ENCODE data around the gene ONECUT3. TPM values are rescaled to one million over a fixed set of nuclear protein-coding genes. Genes with fewer than 3 reads are reported as not detected.

ONECUT3 gene
- total RNA-seq, 1 donor from 2014 or later: 0.09 TPM

DNA sequence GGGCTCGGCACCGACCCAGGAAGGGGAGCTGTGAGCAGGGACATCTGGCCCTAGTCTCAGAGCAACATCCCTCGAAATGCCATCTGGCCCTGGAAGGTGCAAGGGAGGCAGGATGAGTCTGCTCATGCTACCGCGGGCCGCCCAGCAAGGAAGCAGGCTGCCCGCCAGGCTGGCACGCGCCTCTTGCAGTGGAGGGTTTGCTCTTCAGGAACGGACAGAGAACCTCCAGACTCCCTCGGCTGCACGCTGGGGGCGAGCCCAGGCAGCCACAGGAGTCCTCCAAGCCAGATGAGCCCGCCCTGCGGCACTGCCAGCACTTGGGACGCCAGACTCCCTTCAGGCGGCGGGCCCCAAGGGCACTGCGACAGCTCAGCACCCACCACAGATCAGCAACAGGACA is 68.9 kb downstream of the ONECUT3 start:
- Mint-ChIP-seq H3K36me3 (peaks cover 9% of the 10 kb centered on the region), H3K27me3 (ENCODE audit: insufficient read depth, low read depth) (peaks cover 3% of the 10 kb centered on the region), H3K9me3 (no peaks in the 10 kb centered on the region), H3K4me1 (no peaks in the 10 kb centered on the region), H3K27ac (no peak overlapping the region), H3K4me3 (no peak overlapping the region)
- Histone ChIP-seq H2AFZ (replicated peaks) (no peak overlapping the region), H3K9ac (no peak overlapping the region), H3K79me2 (ENCODE audit: low read depth) (no peaks in the 10 kb centered on the region), H3K9me3 (ENCODE audit: low read depth) (no peaks in the 10 kb centered on the region), H3K4me3 (no peak overlapping the region), H3K27me3 (no peaks in the 10 kb centered on the region), H3K4me2 (no peak overlapping the region), H3K36me3 (no peaks in the 10 kb centered on the region), H3F3A (ENCODE audit: low read depth) (peaks cover 4% of the 10 kb centered on the region), H3K4me1 (peaks cover 10% of the 10 kb centered on the region), H3K27ac (no peak overlapping the region), H4K20me1 (ENCODE audit: low read depth) (peaks cover 24% of the 10 kb centered on the region)
- no peak for DNase-seq (ENCODE audit: low spot score)
- TF ChIP-seq CTCF (IDR thresholded peaks at IDR 0.05): no peak
- no peak for TF ChIP-seq EZH2phosphoT487 (IDR thresholded peaks at IDR 0.05)
- no peak for TF ChIP-seq EZH2 (IDR thresholded peaks at IDR 0.05)

DNA sequence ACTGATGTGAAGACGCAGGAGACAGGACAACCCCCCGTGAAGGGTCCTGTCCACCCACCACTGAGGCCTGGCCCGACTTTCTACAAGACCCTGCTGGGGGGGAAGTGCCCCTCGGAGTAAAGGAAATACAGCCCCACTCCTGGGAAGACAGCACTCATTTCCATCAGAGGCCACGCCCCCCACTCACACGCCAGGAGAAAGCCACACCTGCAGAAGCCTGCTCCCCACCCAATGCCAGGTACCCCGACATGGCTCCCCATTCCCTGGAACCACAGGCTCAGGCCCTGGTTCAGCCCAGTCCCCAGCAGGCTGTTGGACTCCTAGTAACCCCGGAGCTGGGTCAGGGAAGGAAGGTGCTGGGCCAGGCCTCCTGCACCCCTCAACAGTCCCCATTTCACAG is 69.7 kb downstream of the ONECUT3 start:
- no peak overlapping the region for H3K9ac ChIP-seq
- Mint-ChIP-seq H3K36me3 (peaks cover 9% of the 10 kb centered on the region), H3K9me3 (no peaks in the 10 kb centered on the region), H3K27ac (no peak overlapping the region), H3K4me3 (no peak overlapping the region), H3K27me3 (ENCODE audit: insufficient read depth, low read depth) (peaks cover 3% of the 10 kb centered on the region), H3K4me1 (no peaks in the 10 kb centered on the region)
- no peaks in the 10 kb centered on the region for H3K36me3 ChIP-seq
- no peak overlapping the region for H2AFZ ChIP-seq (replicated peaks)
- peaks cover 4% of the 10 kb centered on the region for H3F3A ChIP-seq (ENCODE audit: low read depth)
- H3K79me2 ChIP-seq (ENCODE audit: low read depth): no peaks in the 10 kb centered on the region
- H3K27me3 ChIP-seq: no peaks in the 10 kb centered on the region
- H4K20me1 ChIP-seq (ENCODE audit: low read depth): peaks cover 28% of the 10 kb centered on the region
- H3K4me2 ChIP-seq: no peak overlapping the region
- H3K9me3 ChIP-seq (ENCODE audit: low read depth): no peaks in the 10 kb centered on the region
- no peak overlapping the region for H3K4me3 ChIP-seq
- TF ChIP-seq EZH2 (IDR thresholded peaks at IDR 0.05): no peak
- TF ChIP-seq EZH2phosphoT487 (IDR thresholded peaks at IDR 0.05): no peak
- TF ChIP-seq CTCF (IDR thresholded peaks at IDR 0.05): no peak
- H3K4me1 ChIP-seq: peaks cover 14% of the 10 kb centered on the region
- no peak overlapping the region for H3K27ac ChIP-seq
- DNase-seq (ENCODE audit: low spot score): no peak

- peaks cover 9% of the 10 kb centered on the region for H3K36me3 Mint-ChIP-seq
- H3K9me3 Mint-ChIP-seq: no peaks in the 10 kb centered on the region
- H3K36me3 ChIP-seq: no peaks in the 10 kb centered on the region
These were observed 70.4 kb downstream of the ONECUT3 start for GRCh38 chr19:1823539-1824251.

More at GRCh38 chr19:1823539-1824251, 70.4 kb downstream of the ONECUT3 start:
- no peak overlapping the region for H3K9ac ChIP-seq
- no peaks in the 10 kb centered on the region for H3K27me3 ChIP-seq
- no peak overlapping the region for H3K4me2 ChIP-seq
- Mint-ChIP-seq H3K27ac (no peak overlapping the region), H3K4me1 (no peaks in the 10 kb centered on the region), H3K27me3 (ENCODE audit: insufficient read depth, low read depth) (peaks cover 3% of the 10 kb centered on the region), H3K4me3 (no peak overlapping the region)
- H4K20me1 ChIP-seq (ENCODE audit: low read depth): peaks cover 28% of the 10 kb centered on the region
- TF ChIP-seq CTCF (IDR thresholded peaks at IDR 0.05): no peak
- TF ChIP-seq EZH2 (IDR thresholded peaks at IDR 0.05): no peak
- TF ChIP-seq EZH2phosphoT487 (IDR thresholded peaks at IDR 0.05): no peak
- peaks cover 14% of the 10 kb centered on the region for H3K4me1 ChIP-seq
- H3K4me3 ChIP-seq: no peak overlapping the region
- H3K9me3 ChIP-seq (ENCODE audit: low read depth): no peaks in the 10 kb centered on the region
- H3K27ac ChIP-seq: no peak overlapping the region
- no peaks in the 10 kb centered on the region for H3K79me2 ChIP-seq (ENCODE audit: low read depth)
- DNase-seq (ENCODE audit: low spot score): no peak
- no peak overlapping the region for H2AFZ ChIP-seq (replicated peaks)
- peaks cover 4% of the 10 kb centered on the region for H3F3A ChIP-seq (ENCODE audit: low read depth)
